Stimulated activated CD8-positive, alpha-beta memory T cell treated with anti-CD3 and anti-CD28 coated beads, Interleukin-15, amount 100 ng/mL, for 1 hour (primary cell): ENCODE measurements around the gene ADPRM.
"Not testable (repeated sequence)": the region's sequence is repeated elsewhere in the genome, so short reads cannot be mapped to it uniquely, and the experiment has no call there.

Experiments used
- DNase-seq: peaks from one replicate; pipeline ENCODE4 v3.0.0-alpha.2; 2020; ENCODE audit warnings: low read depth

Gene ADPRM

GRCh38 chr17:10697092-10698081 lies at the start of gene ADPRM, which contains the start of gene SCO1:
TSS of gene ADPRM (plus strand) at chr17:10697594. CDS start at chr17:10704927, 7,333 bp downstream.
TSS of gene SCO1 (minus strand) at chr17:10697533. CDS start at chr17:10697507, 26 bp downstream.
- DNase-seq, result peak; percentile 87

- no peak for DNase-seq
These were observed 49.0 kb upstream of the ADPRM start for GRCh38 chr17:10648381-10648780.

- no peak for DNase-seq
These were observed 48.4 kb upstream of the ADPRM start for GRCh38 chr17:10648956-10649355.

DNA sequence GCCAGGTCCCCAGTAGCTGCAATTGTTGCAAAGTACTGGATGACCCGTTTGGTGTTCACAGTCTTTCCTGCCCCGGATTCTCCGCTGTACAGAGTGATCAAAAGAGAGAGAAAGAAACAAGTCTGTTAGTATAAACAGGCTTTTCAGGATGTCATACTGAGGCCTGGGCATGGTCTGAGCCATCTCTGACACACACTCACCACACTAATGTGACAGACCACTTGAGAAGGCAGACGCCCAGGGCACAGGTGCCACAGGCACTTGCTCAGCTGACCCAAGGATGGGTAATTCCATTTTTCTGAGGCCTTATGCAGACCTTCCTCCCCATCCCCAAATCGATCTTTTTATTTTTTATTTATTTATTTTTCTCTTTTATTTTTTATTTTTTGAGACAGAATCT lies 47.8 kb upstream of the ADPRM start:
- DNase-seq, result no peak

- no peak for DNase-seq
These were observed 45.5 kb upstream of the ADPRM start for GRCh38 chr17:10651927-10652326.

- no peak for DNase-seq
These were observed 44.3 kb upstream of the ADPRM start for GRCh38 chr17:10652984-10653659.

DNA sequence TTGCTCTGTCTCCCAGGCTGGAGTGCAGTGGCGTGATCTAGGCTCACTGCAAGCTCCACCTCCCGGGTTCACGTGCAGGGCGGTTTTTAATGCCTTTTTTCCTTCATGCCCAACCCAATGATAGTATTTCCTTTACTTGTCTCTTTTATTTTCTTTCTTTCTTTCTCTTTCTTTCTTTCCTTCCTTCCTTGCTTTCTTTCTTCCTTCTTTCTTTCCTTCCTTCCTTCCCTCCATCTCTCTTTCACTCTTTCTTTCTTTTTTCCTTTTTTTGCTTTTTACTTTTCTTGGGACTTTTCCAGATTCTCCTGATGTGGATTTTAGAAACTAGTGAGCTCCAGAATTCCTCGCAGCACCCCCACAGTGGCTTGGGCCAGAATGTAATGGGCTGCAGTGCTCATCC lies 43.4 kb upstream of the ADPRM start:
- DNase-seq, result no peak

DNA sequence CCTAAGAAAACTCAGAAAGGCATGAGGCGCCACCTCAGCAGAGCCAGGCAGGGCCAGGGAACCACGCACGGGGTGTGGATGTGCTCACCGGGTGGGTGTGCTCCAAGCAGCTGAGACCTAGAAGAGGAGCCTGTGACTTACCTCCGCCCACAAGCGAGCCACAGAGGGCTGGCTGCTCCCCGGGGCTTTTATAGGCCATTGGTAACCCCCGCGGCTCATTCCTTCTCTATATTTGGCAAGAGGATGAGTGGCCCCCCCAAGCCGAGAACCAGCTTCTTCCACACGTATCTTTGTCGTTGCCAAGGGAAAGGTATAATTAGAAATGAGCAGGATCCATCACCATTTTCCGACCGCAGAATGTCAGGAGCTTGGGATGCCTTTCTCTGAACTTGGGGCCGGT lies 40.2 kb upstream of the ADPRM start, which contains the start of gene MYH3:
MYH3 (minus strand) TSS at position 162 of the 400 bp plus-strand sequence. CDS start 2,245 bp downstream, outside the sequence.
- no peak for DNase-seq

DNA sequence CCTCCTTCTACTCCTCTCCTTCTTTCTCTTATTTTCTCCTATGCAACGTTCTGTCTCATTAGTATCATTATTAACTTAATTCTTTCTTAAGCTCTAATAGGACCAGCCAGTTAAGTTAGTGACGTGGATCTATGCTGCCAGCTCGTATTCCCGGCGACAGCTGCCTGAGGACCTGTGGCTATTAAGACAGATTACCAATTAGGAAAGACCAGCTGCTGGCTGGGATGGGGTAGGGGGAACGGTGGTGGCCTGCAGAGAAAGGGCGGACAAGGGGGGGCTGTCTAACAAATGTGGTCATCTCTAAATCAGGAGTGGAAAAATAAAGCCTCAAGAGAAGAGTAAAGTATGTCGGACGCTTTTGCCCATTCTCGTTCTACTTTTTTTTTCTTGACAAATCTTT lies 39.5 kb upstream of the ADPRM start:
- DNase-seq, result no peak

- DNase-seq, result no peak
These were observed 36.0 kb upstream of the ADPRM start for GRCh38 chr17:10661437-10661836.

GRCh38 chr17:10663231-10663630 lies 34.2 kb upstream of the ADPRM start:
- no peak for DNase-seq

- no peak for DNase-seq
These were observed 32.8 kb upstream of the ADPRM start for GRCh38 chr17:10664571-10664970.

GRCh38 chr17:10666906-10667305 lies 30.5 kb upstream of the ADPRM start:
- no peak for DNase-seq

DNA sequence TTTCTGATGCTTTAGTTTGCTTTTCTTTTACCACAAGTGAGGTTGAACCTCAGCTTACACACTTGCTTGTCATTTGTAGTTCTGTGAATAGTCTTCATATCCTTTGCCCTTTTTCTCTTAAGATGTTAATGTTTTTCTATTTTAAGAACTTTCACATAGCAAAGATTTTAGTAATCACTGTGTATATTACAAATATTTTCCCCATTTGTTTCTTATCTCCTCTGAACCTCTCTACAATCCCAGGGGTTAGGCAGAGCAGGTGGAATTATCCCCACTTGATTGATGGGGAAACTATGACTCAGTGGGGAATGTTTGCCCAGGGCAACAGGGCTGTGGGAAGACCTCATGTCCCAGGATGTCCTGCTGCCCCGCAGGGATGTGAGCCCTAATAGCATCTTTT lies 28.6 kb upstream of the ADPRM start:
- DNase-seq, result no peak

DNA sequence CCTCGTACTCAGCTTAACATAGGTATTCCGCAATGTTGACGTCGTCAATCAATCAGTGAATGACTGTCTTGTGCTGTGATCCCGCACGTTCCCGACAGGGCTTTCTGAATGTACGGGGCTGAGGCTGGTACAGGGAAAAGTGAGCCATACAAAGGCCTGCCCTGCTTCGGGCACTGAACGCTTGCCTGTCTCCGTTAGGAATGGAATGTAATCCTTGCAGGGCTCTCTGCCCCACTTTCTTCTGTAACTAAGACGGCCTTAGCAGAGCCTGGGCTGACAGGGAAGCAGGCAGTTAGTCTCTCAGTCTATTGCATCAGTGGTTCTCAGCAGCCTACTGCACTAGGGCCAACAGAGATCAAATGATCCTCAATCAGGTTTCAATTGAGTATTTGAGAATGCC lies 24.1 kb upstream of the ADPRM start:
- no peak for DNase-seq

GRCh38 chr17:10674704-10675103 lies 22.7 kb upstream of the ADPRM start:
- DNase-seq, result no peak

GRCh38 chr17:10681866-10682446 lies 15.4 kb upstream of the ADPRM start:
- DNase-seq, result no peak

- no peak for DNase-seq
These were observed 13.5 kb upstream of the ADPRM start for GRCh38 chr17:10683853-10684252.

DNA sequence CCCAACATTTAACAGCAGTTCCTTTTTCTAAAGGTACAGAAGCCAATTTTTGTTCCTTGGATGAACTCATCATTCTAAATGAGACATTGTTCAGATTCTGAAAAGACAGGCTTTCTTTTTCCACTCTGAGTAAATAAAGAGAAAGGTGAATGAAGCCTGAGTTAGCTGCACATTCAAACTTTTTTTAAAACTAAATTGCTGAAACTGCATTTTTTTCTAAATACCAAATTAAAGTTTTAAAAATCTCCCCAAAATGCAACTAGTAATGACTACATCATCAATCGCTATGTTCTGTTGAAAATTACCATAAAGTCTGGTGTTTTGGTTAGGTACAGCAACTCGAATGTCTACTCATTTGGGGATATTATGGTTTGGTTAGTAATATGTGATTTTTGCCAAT lies 9.9 kb upstream of the ADPRM start:
- DNase-seq, result no peak

DNA sequence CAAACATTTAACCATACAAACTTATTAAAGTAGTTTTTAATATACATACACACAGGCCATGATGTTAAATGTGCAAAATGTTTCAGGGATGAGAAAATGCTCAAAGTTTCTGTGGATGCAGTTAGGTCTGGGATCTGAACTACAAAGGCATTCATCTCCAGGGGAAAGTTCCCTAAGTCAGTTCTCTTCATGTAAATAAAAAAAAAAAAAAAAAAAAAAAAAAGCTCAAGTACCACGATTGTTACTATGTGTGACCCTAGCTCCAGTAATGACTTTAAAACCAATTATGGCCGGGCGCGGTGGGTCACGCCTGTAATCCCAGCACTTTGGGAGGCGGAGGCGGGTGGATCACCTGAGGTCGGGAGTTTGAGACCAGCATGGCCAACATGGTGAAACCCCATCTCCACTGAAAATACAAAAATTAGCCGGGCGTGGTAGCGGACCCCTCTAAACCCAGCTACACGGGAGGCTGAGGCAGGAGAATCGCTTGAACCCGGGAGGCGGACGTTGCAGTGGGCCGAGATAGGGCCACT lies 1.5 kb upstream of the ADPRM start:
- DNase-seq, result not testable (repeated sequence)

GRCh38 chr17:10698096-10698818 lies 863 bp downstream of the ADPRM start:
- no peak for DNase-seq

DNA sequence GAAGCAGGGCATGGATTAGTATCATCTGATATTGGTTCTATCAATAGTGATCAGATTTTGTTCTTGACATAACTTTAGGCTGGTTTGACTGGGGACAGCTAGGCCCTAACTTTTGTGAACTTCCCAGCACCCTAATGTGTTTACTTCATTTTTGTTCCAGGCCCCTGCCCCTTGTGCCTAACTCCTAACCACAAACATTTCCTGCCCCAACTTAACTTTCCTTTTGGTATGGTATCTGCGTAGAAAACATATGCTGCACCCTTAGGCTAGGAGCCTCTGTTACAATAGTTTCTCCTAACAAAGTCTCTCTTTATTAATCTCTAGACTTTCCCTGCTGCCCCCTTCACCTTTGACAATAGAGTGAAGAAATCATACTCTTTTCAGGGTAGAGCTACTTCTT lies 2.5 kb downstream of the ADPRM start:
- DNase-seq, result no peak
